HG02763 (cell line): ENCODE measurements around the gene SGMS2.

Experiments
- ATAC-seq: cut with Tn5 transposase; IDR thresholded peaks from one replicate; pipeline ENCODE4 v1.9.1; 2021; ENCODE audit warnings: mild to moderate bottlenecking, moderate library complexity; ENCODE audit not compliant: unreplicated experiment

Gene SGMS2

GRCh38 chr4:107824350-107825071 is at the start of gene SGMS2:
TSS of gene SGMS2 (plus strand) at chr4:107824932. CDS start at chr4:107895554, 70,622 bp downstream.
- peak; percentile 74 for ATAC-seq

GRCh38 chr4:107777890-107778289 is 46.8 kb upstream of the SGMS2 start:
- ATAC-seq, result no peak

GRCh38 chr4:107778784-107779530 is 45.8 kb upstream of the SGMS2 start:
- ATAC-seq, result no peak

GRCh38 chr4:107780665-107781064 is 44.1 kb upstream of the SGMS2 start:
- no peak for ATAC-seq

GRCh38 chr4:107791902-107792301 is 32.8 kb upstream of the SGMS2 start:
- no peak for ATAC-seq

- no peak for ATAC-seq
These were observed 32.0 kb upstream of the SGMS2 start for GRCh38 chr4:107792711-107793110.

GRCh38 chr4:107793996-107794395 is 30.7 kb upstream of the SGMS2 start:
- ATAC-seq, result no peak

- ATAC-seq, result no peak
These were observed 24.9 kb upstream of the SGMS2 start for GRCh38 chr4:107799669-107800450.

GRCh38 chr4:107800706-107801105 is 24.0 kb upstream of the SGMS2 start:
- ATAC-seq, result no peak

- no peak for ATAC-seq
These were observed 22.9 kb upstream of the SGMS2 start for GRCh38 chr4:107801766-107802211.

- no peak for ATAC-seq
These were observed 19.8 kb upstream of the SGMS2 start for GRCh38 chr4:107804956-107805355.

- ATAC-seq, result no peak
These were observed 18.5 kb upstream of the SGMS2 start for GRCh38 chr4:107806196-107806595.

GRCh38 chr4:107808572-107808971 is 16.2 kb upstream of the SGMS2 start:
- no peak for ATAC-seq

- ATAC-seq, result no peak
These were observed 15.5 kb upstream of the SGMS2 start for GRCh38 chr4:107809210-107809609.

GRCh38 chr4:107814758-107815157 is 10.0 kb upstream of the SGMS2 start:
- no peak for ATAC-seq

- no peak for ATAC-seq
These were observed 9.6 kb upstream of the SGMS2 start for GRCh38 chr4:107815158-107815557.

- ATAC-seq, result no peak
These were observed 6.3 kb upstream of the SGMS2 start for GRCh38 chr4:107818301-107818910.

GRCh38 chr4:107823870-107824349 is 822 bp upstream of the SGMS2 start:
- no peak for ATAC-seq

GRCh38 chr4:107825072-107825824 is 516 bp downstream of the SGMS2 start:
- ATAC-seq, result peak; percentile 18

GRCh38 chr4:107826421-107826980 is 1.8 kb downstream of the SGMS2 start:
- ATAC-seq, result no peak
